K562 (cell line): ENCODE results near the gene HDAC5. TPM values are rescaled to one million over a fixed set of nuclear protein-coding genes. Genes with fewer than 3 reads are reported as not detected.

Experiments used
- ATAC-seq: fragments of 200-7000 bp; cut with Tn5 transposase; 3 replicates; pipeline ENCODE4 v1.9.1; 2020; ENCODE audit warnings: moderate library complexity
- BruUV-seq: library from RNA; stranded (reverse); fragments of 400-500 nt; replicated peaks from 2 replicates; lab custom pipeline; 2021; lab: Mats Ljungman, UMichigan
- CTCF ChIA-PET: fragments of 300-600 bp; formaldehyde crosslinking; extraction: SDS; loops from one replicate; lab custom pipeline; 2021; ENCODE audit warnings: low intra/inter-chr PET ratio; lab: Yijun Ruan, JAX
- POLR2A ChIA-PET: fragments of 300-600, 350-650 bp; sonication (Branson Sonifier 250); formaldehyde crosslinking; extraction: SDS; loops from one replicate; lab custom pipeline; 2021; ENCODE audit warnings: antibody characterized with exemption, inconsistent platforms; lab: Yijun Ruan, JAX
- DNase-seq, 4 experiments: peaks; one replicate each; pipeline versions ENCODE4 v3.0.0 to v3.0.0-alpha.2; 2011 to 2018; ENCODE audit warnings: low spot score in 3 of 4, mixed read lengths in 3 of 4; ENCODE audit errors: extremely low read depth in 1 of 4
- FAIRE-seq: peaks from 2 replicates; lab custom pipeline; 2011; peaks lifted over from hg19 to GRCh38; lab: Jason Lieb, UNC
- H2AFZ ChIP-seq: 2 replicates; pipeline ENCODE4 v1.6.0; 2011; ENCODE audit warnings: low read depth, low read length, control low read depth, inconsistent platforms
- H3K27ac ChIP-seq: fragments of 200-600 bp; 3 replicates; pipeline ENCODE4 v1.8.0; 2011; ENCODE audit warnings: low read depth, mild to moderate bottlenecking, control low read depth, inconsistent platforms, low read length, moderate library complexity, mixed read lengths; ENCODE audit errors: extremely low read depth
- H3K27me3 ChIP-seq, 2 experiments: fragments of 300-600 bp in 1 of 2; 2 replicates in 1 of 2; 3 replicates in 1 of 2; pipeline versions ENCODE4 v1.6.0 to v1.8.0; 2011; ENCODE audit warnings: inconsistent platforms in 2 of 2, low read length in 2 of 2, mild to moderate bottlenecking in 1 of 2, mixed read lengths in 1 of 2, moderate library complexity in 1 of 2; ENCODE audit not compliant: control insufficient read depth in 2 of 2, insufficient read depth in 2 of 2
- H3K36me3 ChIP-seq: fragments of 300-600 bp; 3 replicates; pipeline ENCODE4 v1.8.0; 2011; ENCODE audit warnings: mild to moderate bottlenecking, low read length, inconsistent platforms; ENCODE audit not compliant: control insufficient read depth, insufficient read depth
- H3K4me1 ChIP-seq, 2 experiments: fragments of 200-600 bp in 1 of 2; replicated peaks in 1 of 2; 2 replicates in 1 of 2; 3 replicates in 1 of 2; pipeline versions ENCODE4 v1.5.1 to v1.8.0; 2011; ENCODE audit warnings: inconsistent platforms in 2 of 2, low read length in 2 of 2, mild to moderate bottlenecking in 1 of 2, mixed read lengths in 1 of 2, moderate library complexity in 1 of 2; ENCODE audit not compliant: control insufficient read depth in 2 of 2, insufficient read depth in 2 of 2
- H3K4me2 ChIP-seq: 2 replicates; pipeline ENCODE4 v1.6.1; 2011; ENCODE audit warnings: low read length, control low read depth, inconsistent platforms, mixed read lengths; ENCODE audit not compliant: insufficient read depth
- H3K4me3 ChIP-seq: fragments of 200-600 bp; sonication (generic), shearing (Covaris generic); 2 replicates; pipeline ENCODE4 v1.5.1; 2016; ENCODE audit warnings: control low read depth, inconsistent platforms
- H3K79me2 ChIP-seq: fragments of 200-600 bp; 3 replicates; pipeline ENCODE4 v1.8.0; 2011; ENCODE audit warnings: low read length, inconsistent platforms; ENCODE audit not compliant: control insufficient read depth, insufficient read depth
- H3K9ac ChIP-seq, 2 experiments: 2 replicates each; pipeline versions ENCODE4 v1.6.0 to v1.6.1; 2011; ENCODE audit warnings: low read depth in 2 of 2, low read length in 2 of 2, control low read depth in 1 of 2, inconsistent platforms in 1 of 2, mild to moderate bottlenecking in 1 of 2, mixed read lengths in 1 of 2; ENCODE audit not compliant: insufficient read depth in 1 of 2
- H3K9me1 ChIP-seq: one replicate; pipeline ENCODE4 v1.6.0; 2011; ENCODE audit warnings: inconsistent platforms, mild to moderate bottlenecking, low read length, moderate library complexity; ENCODE audit not compliant: control insufficient read depth, insufficient read depth
- H3K9me3 ChIP-seq: replicated peaks from 2 replicates; pipeline ENCODE4 v1.5.1; 2011; ENCODE audit warnings: low read depth, low read length, inconsistent platforms; ENCODE audit not compliant: control insufficient read depth, insufficient read depth
- H4K20me1 ChIP-seq: replicated peaks from 2 replicates; pipeline ENCODE4 v1.6.1; 2011; ENCODE audit warnings: low read length, inconsistent platforms, mixed read lengths; ENCODE audit not compliant: control insufficient read depth, insufficient read depth
- ARID1B ChIP-seq: fragments of 450-650 bp; IDR thresholded peaks from 2 replicates; pipeline ENCODE4 v1.6.1; 2016; ENCODE audit warnings: antibody characterized with exemption, mild to moderate bottlenecking, inconsistent platforms
- ATF6 ChIP-seq: sonication (generic); formaldehyde crosslinking; IDR thresholded peaks from 2 replicates; pipeline ENCODE4 v1.4.0; 2020; ENCODE audit warnings: mild to moderate bottlenecking, missing genetic modification reagents
- BHLHE40 ChIP-seq: IDR thresholded peaks from 2 replicates; pipeline ENCODE4 v1.6.1; 2011; ENCODE audit warnings: low read length, improper control_type of control experiment
- CBFA2T2 ChIP-seq: fragments of 450-650 bp; conservative IDR thresholded peaks from 2 replicates; pipeline ENCODE4 v1.6.1; 2017; ENCODE audit warnings: mild to moderate bottlenecking
- CBFA2T3 ChIP-seq: fragments of 450-650 bp; IDR thresholded peaks from 2 replicates; pipeline ENCODE4 v1.6.1; 2017
- CEBPB ChIP-seq: fragments of 450-650 bp; IDR thresholded peaks from 2 replicates; pipeline ENCODE4 v1.6.1; 2016; ENCODE audit warnings: missing genetic modification characterization, missing compliant biosample characterization
- CXXC5 ChIP-seq: fragments of 250-450 bp; sonication (Bioruptor Pico); IDR thresholded peaks from 2 replicates; pipeline ENCODE4 v1.8.0; 2022; ENCODE audit warnings: inconsistent platforms, mild to moderate bottlenecking, moderate library complexity
- DPF2 ChIP-seq: fragments of 450-650 bp; IDR thresholded peaks from 2 replicates; pipeline ENCODE4 v1.6.1; 2016
- HDAC1 ChIP-seq, 2 experiments: fragments of 450-650 bp; IDR thresholded peaks; 2 replicates each; pipeline ENCODE4 v1.6.1; 2016 to 2017; ENCODE audit warnings: inconsistent platforms in 1 of 2, mild to moderate bottlenecking in 1 of 2, moderate library complexity in 1 of 2
- HDAC6 ChIP-seq: IDR thresholded peaks from 2 replicates; pipeline ENCODE4 v1.6.1; 2012; ENCODE audit warnings: low read depth, mild to moderate bottlenecking, control low read depth, inconsistent platforms, low read length, moderate library complexity
- KDM1A ChIP-seq, 2 experiments: fragments of 450-650 bp; IDR thresholded peaks; 2 replicates each; pipeline ENCODE4 v1.6.1; 2016; ENCODE audit warnings: mild to moderate bottlenecking in 2 of 2
- NCOR1 ChIP-seq: fragments of 450-650 bp; IDR thresholded peaks from 2 replicates; pipeline ENCODE4 v1.6.1; 2016; ENCODE audit warnings: mild to moderate bottlenecking, moderate library complexity
- NONO ChIP-seq, 2 experiments: fragments of 200-400 bp in 1 of 2; fragments of 450-650 bp in 1 of 2; formaldehyde crosslinking in 1 of 2; IDR thresholded peaks; 2 replicates each; pipeline ENCODE4 v1.6.1; 2017; ENCODE audit warnings: low read depth in 2 of 2, mild to moderate bottlenecking in 2 of 2, moderate library complexity in 2 of 2, low read length in 1 of 2
- RAD51 ChIP-seq: fragments of 450-650 bp; IDR thresholded peaks from 2 replicates; pipeline ENCODE4 v1.7.1; 2016; ENCODE audit warnings: low read depth, mild to moderate bottlenecking, borderline replicate concordance
- SMAD4 ChIP-seq: fragments of 250-450 bp; sonication (Bioruptor Pico); conservative IDR thresholded peaks from 2 replicates; pipeline ENCODE4 v1.8.0; 2021; ENCODE audit warnings: inconsistent platforms, mild to moderate bottlenecking, moderate library complexity
- ZNF24 ChIP-seq: fragments of 450-650 bp; IDR thresholded peaks from 2 replicates; pipeline ENCODE4 v1.6.1; 2016
- WGBS: fragments of 100-300 bp; shearing (Covaris generic); methylation state at CpG from one replicate; pipeline ENCODE4 v1.1.6; 2016; ENCODE audit warnings: low coverage, mixed read lengths; ENCODE audit not compliant: insufficient coverage; ENCODE audit errors: missing lambda C conversion rate; 5-methylcytosine and 5-hydroxymethylcytosine counted together
- in situ Hi-C: fragments of 300-500 bp; cut with MboI; formaldehyde crosslinking; loops from 4 replicates; pipeline ENCODE4 v1.15.0; 2018; ENCODE audit warnings: inconsistent platforms, mixed read lengths
- intact Hi-C: fragments of 100-400 bp; cut with micrococcal nuclease; formaldehyde crosslinking; loops from 2 replicates; pipeline ENCODE4 v1.14.2; 2022
- polyA plus RNA-seq, 8 experiments: library from polyadenylated mRNA; depleted of rRNA in 4 of 8; stranded (reverse) in 5 of 8; unstranded in 3 of 8; fragments of >200 nt; fragmentation: Nextera tagmentation in 2 of 8; fragmentation: Illumina TruSeq in 1 of 8; extraction: Ambion mirVana in 2 of 8; extraction: Trizol in 1 of 8; gene quantifications; 2 replicates each; pipeline versions ENCODE4 v1.2.1 to v1.2.3, GENCODE V29; 2011 to 2014; ENCODE audit warnings: inconsistent platforms in 1 of 8, missing spikeins in 1 of 8
- total RNA-seq, 7 experiments: library from RNA; depleted of rRNA in 6 of 7; stranded (reverse); fragments of >200 nt in 6 of 7; fragmentation: Illumina TruSeq in 2 of 7; extraction: Trizol in 2 of 7; gene quantifications; 2 replicates each; pipeline versions ENCODE4 v1.2.1 to v1.2.3, GENCODE V29; 2011 to 2021; ENCODE audit warnings: low replicate concordance in 1 of 7
- TF ChIP-seq, protein P1 (sequence below): sonication (generic); formaldehyde crosslinking; IDR thresholded peaks from 2 replicates; pipeline ENCODE4 v1.9.0; 2022; ENCODE audit warnings: mild to moderate bottlenecking, missing genetic modification reagents

Gene HDAC5
- total and polyA plus RNA-seq, 9 of the 15 experiments (the other 6 are each of a cell fraction or from before 2014, with no cell fraction given): 0.45 to 26.2 (median 16.4) TPM

DNA sequence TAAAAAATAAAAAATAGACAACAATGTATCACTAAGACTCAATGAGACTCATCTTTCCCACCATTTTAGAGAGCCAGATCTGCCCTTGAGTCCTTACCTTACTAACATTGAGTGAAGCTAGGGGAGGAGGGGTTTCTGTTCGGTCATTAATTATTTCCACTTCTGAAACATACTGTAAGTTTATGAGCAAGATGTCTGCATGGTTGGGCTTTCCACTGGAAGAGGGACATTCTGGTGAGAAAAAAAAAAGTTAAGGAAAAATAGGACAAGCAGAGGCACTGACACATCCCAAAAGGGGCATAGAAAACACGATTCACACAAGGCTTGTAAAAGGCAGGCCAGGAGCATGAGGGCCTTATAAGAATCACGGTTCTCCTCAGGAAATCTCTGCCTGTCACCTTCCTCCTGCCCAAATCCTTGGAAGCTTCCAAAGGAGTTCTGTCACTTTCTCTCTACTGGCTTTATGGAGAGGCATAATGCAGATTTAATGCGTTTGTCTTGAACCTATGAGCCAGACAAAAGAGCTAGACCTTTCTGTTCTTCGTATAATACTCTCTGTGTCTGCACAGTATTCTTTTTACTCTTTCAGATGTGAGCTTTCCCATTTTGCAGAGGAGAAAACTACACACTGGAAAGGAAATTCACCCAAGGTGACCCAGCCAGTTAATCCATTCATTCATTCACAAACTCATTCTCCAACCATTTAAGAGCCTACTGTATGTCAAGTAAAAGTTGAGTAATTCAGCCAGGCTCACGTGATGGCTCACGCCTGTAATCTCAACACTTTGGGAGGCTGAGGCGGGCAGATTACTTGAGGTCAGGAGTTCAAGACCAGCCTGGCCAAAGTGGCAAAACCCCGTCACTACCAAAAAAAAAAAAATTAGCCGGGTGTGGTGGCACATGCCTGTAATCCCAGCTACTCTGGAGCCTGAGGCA lies 59.5 kb downstream of the HDAC5 start:
- H3K9me1 ChIP-seq: no peaks in the 10 kb centered on the region
- H3K79me2 ChIP-seq: peaks cover 74% of the 10 kb centered on the region
- ATAC-seq: no peak
- CTCF ChIA-PET: no interaction called here
- no peaks in the 10 kb centered on the region for H3K27me3 ChIP-seq
- POLR2A ChIA-PET: interaction anchor here (0.6 to 1.5 kb wide), 4 partner anchors 9 to 35 kb away, joined by 3 to 4 read pairs (median 3); no protein-coding TSS in a partner anchor
- peaks cover 50% of the 10 kb centered on the region for H3K36me3 ChIP-seq
- H4K20me1 ChIP-seq: peaks cover 10% of the 10 kb centered on the region; the same call in 1 of the 2 replicates
- H3K9ac ChIP-seq: no peak overlapping the region
- H3K27ac ChIP-seq: peak overlapping the region; percentile 29; the same call in 1 of the 3 replicates
- peak; percentile 70 for FAIRE-seq
- H3K9me3 ChIP-seq: no peaks in the 10 kb centered on the region
- H2AFZ ChIP-seq: no peak overlapping the region
- 24% methylated on average over 9 of the region's 10 CpGs for WGBS
- H3K4me1 ChIP-seq: peaks cover 18 to 23% of the 10 kb centered on the region in 2 experiments; a peak in 3 of 5 replicates
- in situ Hi-C loops (no loop called here), intact Hi-C loops (no loop called here)
- DNase-seq: peak in 1 of 4 experiments; percentile 42
- H3K4me2 ChIP-seq: peak overlapping the region; percentile 26
- peak overlapping the region; percentile 94; the same call in 1 of the 2 replicates for H3K4me3 ChIP-seq
- BruUV-seq: no TSS peak
- TF ChIP-seq ARID1B (peak; percentile 58; the same call in 1 of the 2 replicates), ZNF24 (peak; percentile 86), BHLHE40 (peak; percentile 80), CEBPB (tag) (peak; percentile 63), HDAC1 (IDR thresholded peaks at IDR 0.05) (0 out of 4 replicates have a peak, but pooled peaks of 1 of the 2 experiments have one; percentile 26), NONO (IDR thresholded peaks at IDR 0.05; ENCODE audit: low read depth in 2 of 2, low read length in 1 of 2) (no peak), CBFA2T3 (peak; percentile 68), ATF6 (no peak), NCOR1 (0 out of 2 replicates have a peak, but pooled peaks have one; percentile 34), CBFA2T2 (peak; percentile 52), CXXC5 (peak; percentile 42), HDAC6 (no peak), SMAD4 (CRISPR knock-in tag) (0 out of 2 replicates have a peak, but pooled peaks have one; percentile 16), KDM1A (IDR thresholded peaks at IDR 0.05) (peak; percentile 69 to 70), DPF2 (peak; percentile 33; the same call in 1 of the 2 replicates), RAD51 (peak; percentile 64; the same call in 1 of the 2 replicates)
- TF ChIP-seq, protein P1, sequence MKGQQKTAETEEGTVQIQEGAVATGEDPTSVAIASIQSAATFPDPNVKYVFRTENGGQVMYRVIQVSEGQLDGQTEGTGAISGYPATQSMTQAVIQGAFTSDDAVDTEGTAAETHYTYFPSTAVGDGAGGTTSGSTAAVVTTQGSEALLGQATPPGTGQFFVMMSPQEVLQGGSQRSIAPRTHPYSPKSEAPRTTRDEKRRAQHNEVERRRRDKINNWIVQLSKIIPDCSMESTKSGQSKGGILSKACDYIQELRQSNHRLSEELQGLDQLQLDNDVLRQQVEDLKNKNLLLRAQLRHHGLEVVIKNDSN (CRISPR knock-in tag): peak; percentile 67
